HFF-Myc (cell line): ENCODE results near the gene NXPH4.

Source experiments
- DNase-seq: peaks from one replicate; pipeline ENCODE4 v3.0.0-alpha.2; 2011; ENCODE audit warnings: low read depth; ENCODE audit errors: extremely low read depth
- H3K4me3 ChIP-seq: replicated peaks from 2 replicates; pipeline ENCODE4 v1.5.1; 2011; ENCODE audit warnings: low read depth, mild to moderate bottlenecking, control low read depth, low read length
- TF ChIP-seq, protein P1 (sequence below): IDR thresholded peaks from 2 replicates; pipeline ENCODE4 v1.5.1; 2012; ENCODE audit warnings: mild to moderate bottlenecking, low read depth, low read length, control low read depth; ENCODE audit errors: missing control alignments

The NXPH4 gene

DNA sequence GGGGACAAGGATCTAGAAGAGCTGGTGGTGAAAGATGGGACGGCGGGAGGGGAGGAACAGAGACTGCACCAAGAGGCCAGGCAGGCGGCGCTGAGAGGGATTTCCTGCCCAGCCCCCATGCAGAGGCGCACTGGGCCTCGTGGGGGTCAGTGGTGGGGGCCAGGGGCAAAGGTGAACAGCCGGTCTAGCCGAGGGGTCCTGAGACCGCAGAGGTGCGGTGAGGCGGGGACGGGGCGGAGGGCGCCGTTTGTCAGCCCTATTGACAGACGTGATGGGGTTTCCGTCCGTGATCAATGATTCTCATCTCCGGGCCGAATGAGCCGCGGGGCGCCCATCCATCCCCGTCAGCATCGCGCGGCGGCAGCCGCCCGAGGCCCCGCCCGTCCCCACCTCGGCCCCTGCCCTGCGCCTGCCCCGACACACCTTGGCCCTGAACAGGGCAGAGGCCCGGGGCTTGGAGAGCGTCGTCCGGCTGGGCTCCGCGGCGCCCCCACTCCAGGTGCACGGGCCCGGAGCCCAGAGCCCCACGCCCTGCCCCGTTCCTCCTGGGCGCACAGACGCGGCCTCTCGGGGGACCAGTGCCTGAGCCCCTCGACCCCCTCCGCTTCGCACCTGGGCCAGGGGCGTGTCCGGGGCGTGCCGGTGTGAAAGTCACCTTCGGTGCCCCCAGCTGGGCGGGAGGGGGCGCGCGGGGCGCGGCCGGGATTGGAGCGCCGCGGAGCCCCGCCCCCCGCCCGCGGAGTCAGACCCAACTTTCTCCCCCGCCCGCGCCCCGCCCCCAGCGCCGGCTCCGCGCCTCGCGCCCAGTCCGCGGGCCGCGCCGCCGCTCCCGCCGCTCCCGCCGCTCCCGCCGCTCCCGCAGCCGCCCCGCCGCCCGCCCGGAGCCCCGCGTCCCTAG is at the start of gene NXPH4:
NXPH4 (plus strand) TSS at position 781 of the 898 bp plus-strand sequence. CDS start 176 bp downstream, outside the sequence.
- DNase-seq = no peak
- TF ChIP-seq, protein P1, sequence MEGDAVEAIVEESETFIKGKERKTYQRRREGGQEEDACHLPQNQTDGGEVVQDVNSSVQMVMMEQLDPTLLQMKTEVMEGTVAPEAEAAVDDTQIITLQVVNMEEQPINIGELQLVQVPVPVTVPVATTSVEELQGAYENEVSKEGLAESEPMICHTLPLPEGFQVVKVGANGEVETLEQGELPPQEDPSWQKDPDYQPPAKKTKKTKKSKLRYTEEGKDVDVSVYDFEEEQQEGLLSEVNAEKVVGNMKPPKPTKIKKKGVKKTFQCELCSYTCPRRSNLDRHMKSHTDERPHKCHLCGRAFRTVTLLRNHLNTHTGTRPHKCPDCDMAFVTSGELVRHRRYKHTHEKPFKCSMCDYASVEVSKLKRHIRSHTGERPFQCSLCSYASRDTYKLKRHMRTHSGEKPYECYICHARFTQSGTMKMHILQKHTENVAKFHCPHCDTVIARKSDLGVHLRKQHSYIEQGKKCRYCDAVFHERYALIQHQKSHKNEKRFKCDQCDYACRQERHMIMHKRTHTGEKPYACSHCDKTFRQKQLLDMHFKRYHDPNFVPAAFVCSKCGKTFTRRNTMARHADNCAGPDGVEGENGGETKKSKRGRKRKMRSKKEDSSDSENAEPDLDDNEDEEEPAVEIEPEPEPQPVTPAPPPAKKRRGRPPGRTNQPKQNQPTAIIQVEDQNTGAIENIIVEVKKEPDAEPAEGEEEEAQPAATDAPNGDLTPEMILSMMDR = no peak
- H3K4me3 ChIP-seq = peak within 1 kb of the TSS; percentile 47

DNA sequence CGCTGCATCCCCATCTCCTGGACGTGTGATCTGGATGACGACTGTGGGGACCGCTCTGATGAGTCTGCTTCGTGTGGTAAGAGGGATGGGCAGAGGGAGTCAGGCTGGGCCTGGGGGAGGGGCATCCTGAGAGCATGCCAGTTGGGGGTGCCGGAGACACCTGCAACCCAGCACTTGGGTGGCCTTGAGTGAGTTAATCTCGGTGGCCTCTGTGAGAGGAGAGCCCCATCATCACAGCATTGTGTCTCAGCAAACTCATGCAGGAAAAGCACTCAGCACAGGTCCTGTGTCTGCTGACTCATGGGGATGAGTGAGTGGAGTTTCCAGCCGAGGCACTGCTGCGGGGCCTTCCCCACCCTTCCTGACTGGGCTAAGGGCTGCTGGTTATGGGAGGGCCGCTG is 49.6 kb upstream of the NXPH4 start:
- TF ChIP-seq, protein P1 = no peak
- no peak for DNase-seq

DNA sequence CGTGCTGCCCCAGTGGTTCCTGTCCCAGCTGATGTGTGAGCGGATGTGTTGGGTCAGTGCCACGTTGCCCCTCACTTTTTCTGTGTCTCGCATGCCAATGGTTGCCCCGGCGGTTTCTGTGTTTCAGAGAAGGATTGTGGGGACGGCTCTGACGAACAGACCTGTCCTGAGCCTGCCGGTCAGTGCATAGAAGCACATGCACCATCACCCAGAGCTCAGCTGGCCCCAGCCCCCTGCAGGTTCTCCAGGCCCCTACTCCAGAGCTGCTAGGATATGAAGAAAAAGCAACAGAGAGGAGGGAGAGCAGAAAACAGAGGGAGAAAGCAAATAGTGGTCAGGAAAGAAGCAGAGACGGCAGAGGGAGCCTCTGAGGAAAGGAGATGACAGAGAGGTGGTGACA is 48.5 kb upstream of the NXPH4 start:
- no peak for DNase-seq
- H3K4me3 ChIP-seq = no peak overlapping the region
- TF ChIP-seq, protein P1 = no peak

More for the DNA sequence above, 49.6 kb upstream of the NXPH4 start:
- no peak overlapping the region for H3K4me3 ChIP-seq

DNA sequence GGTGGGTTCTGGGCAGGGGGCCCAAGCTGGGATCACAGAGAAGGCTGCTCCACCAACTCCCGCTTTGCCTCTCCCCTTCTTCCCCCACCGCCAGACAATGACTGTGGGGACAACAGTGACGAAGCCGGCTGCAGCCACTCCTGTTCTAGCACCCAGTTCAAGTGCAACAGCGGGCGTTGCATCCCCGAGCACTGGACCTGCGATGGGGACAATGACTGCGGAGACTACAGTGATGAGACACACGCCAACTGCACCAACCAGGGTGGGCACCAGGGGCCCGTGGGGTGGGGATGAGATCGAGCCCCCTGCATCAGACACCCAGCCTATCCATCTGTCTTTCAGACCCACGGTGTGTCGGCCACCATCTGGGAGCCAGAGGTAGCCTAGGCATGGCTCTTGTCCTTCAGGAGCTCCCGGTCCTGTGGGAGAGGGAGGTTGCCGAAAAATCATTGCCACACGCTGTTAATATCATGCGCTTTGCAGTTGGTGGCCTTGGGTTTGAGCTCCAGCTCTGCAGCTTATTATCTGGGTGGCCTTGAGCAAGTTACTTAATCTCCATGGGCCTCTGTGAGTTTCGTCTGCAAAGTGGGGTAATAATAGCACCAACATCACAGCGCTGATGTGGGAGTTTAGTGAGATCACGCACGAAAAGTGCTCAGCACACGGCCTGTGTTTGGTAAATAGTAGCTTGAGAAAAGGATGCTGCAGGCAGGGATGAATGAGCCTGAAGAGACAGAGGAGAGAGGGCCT is 47.4 kb upstream of the NXPH4 start:
- TF ChIP-seq, protein P1 = no peak
- no peak overlapping the region for H3K4me3 ChIP-seq
- DNase-seq = no peak

DNA sequence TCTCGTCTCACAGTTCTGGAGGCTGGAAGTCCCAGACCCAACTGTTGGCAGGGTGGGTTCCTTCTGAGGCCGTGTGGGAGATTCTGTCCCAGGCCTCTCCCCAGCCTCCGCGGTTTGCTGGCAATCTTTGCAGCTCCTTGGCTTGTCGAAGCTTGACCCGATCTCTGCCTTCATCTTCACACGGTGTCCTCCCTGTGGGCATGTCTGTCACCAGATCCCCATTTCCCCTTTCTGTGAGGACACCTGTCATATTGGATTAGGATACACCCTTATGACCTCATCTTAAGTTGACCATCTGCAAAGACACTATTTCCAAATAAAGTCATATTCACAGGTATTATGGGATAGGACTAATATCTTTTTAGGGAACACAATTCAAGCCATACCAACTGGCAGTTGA is 46.6 kb upstream of the NXPH4 start:
- no peak for DNase-seq
- H3K4me3 ChIP-seq = no peak overlapping the region
- TF ChIP-seq, protein P1 = no peak

DNA sequence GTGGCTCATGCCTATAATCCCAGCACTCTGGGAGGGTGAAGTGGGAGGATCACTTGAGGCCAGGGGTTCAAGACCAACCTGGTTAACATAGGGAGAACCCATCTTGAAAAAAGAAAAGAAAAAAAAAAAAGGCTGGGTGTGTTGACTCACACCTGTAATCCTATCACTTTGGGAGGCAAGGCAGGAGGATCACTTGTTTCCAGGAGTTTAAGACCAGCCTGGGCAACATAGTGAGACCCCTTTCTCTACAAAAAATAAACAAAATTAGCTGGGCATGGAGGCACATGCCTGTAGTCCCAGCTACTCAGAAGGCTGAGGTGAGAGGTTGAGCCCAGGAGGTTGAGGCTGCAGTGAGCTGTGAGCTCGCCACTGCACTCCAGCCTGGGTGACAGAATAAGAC is 46.2 kb upstream of the NXPH4 start:
- no peak overlapping the region for H3K4me3 ChIP-seq
- no peak for DNase-seq
- TF ChIP-seq, protein P1 = no peak
